ENCODE measurements around the gene TNFRSF4.

- no peak for TF ChIP-seq POLR2AphosphoS5 (IDR thresholded peaks at IDR 0.05; ENCODE audit: low read depth, low read length)
- TF ChIP-seq CBX5 (CRISPR knock-in tag; IDR thresholded peaks at IDR 0.05; ENCODE audit: borderline replicate concordance), result no peak
- no peak for TF ChIP-seq SIN3A (IDR thresholded peaks at IDR 0.05; ENCODE audit: borderline replicate concordance, low read depth, low read length)
- TF ChIP-seq ZNF703 (CRISPR knock-in tag; IDR thresholded peaks at IDR 0.05; ENCODE audit: borderline replicate concordance), result no peak
- no peak for TF ChIP-seq ZNF841 (CRISPR knock-in tag; IDR thresholded peaks at IDR 0.05; ENCODE audit: borderline replicate concordance)
- TF ChIP-seq ZNF766 (CRISPR knock-in tag; IDR thresholded peaks at IDR 0.05; ENCODE audit: borderline replicate concordance), result no peak
- no peak for TF ChIP-seq RAD21 (CRISPR knock-in tag; IDR thresholded peaks at IDR 0.05)
- no peak for TF ChIP-seq ZNF776 (CRISPR knock-in tag; IDR thresholded peaks at IDR 0.05)
- no peak for TF ChIP-seq ZFX (CRISPR knock-in tag; IDR thresholded peaks at IDR 0.05; ENCODE audit: low read depth)
Measured at GRCh38 chr1:1259540-1259939, 45.6 kb upstream of the TNFRSF4 start.
